ENCODE measurements around the gene TMC8. TPM values are rescaled to one million over a fixed set of nuclear protein-coding genes. Genes with fewer than 3 reads are reported as not detected.

TMC8 gene
- total and polyA plus RNA-seq, 2 experiments from 2014 or later, result 1.2 to 1.3 TPM

DNA sequence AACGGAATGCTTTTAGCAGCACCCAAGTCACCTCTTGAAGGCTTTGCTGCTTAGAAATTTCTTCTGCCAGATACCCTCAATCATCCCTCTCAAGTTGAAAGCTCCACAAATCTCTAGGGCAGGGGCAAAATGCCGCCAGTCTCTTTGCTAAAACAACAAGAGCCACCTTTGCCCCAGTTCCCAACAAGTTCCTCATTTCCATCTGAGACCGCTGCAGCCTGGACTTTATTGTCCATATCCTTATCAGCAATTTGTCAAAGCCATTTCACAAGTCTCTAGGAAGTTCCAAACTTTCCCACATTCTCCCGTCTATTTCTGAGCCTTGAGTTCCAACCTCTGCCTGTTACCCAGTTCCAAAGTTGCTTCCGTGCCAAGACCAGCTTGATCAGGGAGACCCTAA lies 29.5 kb upstream of the TMC8 start:
- DNase-seq (ENCODE audit: low spot score), result no peak
- H3K4me1 Mint-ChIP-seq, result peaks cover 3% of the 10 kb centered on the region; the same call in 2 of the 3 replicates
- H3K9me2 ChIP-seq (ENCODE audit: insufficient read depth), result no peaks in the 10 kb centered on the region
- peaks cover 31% of the 10 kb centered on the region for H3K9me3 Mint-ChIP-seq
- no peak overlapping the region for H2AFZ ChIP-seq
- H3K4me1 ChIP-seq (ENCODE audit: insufficient read depth), result peaks cover 11% of the 10 kb centered on the region
- H3K27me3 Mint-ChIP-seq (ENCODE audit: insufficient read depth, low read depth, poor library complexity), result peaks cover 10% of the 10 kb centered on the region
- H3K4me3 Mint-ChIP-seq, result no peak overlapping the region
- H3K27ac Mint-ChIP-seq, result no peak overlapping the region
- no peak overlapping the region for H3K4me3 ChIP-seq
- no peak overlapping the region for H3K4me2 ChIP-seq
- no peak overlapping the region for H3K27ac ChIP-seq (ENCODE audit: low read depth)
- H3K36me3 ChIP-seq (ENCODE audit: insufficient read depth), result peaks cover 42% of the 10 kb centered on the region
- TF ChIP-seq POLR2AphosphoS5 (IDR thresholded peaks at IDR 0.05; ENCODE audit: low read depth) (no peak), NANOG (IDR thresholded peaks at IDR 0.05; ENCODE audit: borderline replicate concordance) (no peak), ETS1 (IDR thresholded peaks at IDR 0.05) (no peak), ZNF331 (CRISPR knock-in tag; IDR thresholded peaks at IDR 0.05; ENCODE audit: low read depth) (no peak), STAT1 (IDR thresholded peaks at IDR 0.05; ENCODE audit: unreplicated experiment) (no peak), EZH2 (IDR thresholded peaks at IDR 0.05; ENCODE audit: low read depth, unreplicated experiment) (no peak), EZH2phosphoT487 (IDR thresholded peaks at IDR 0.05; ENCODE audit: unreplicated experiment) (no peak), CREB1 (CRISPR knock-in tag; IDR thresholded peaks at IDR 0.05; ENCODE audit: low read depth) (no peak), ZNF114 (CRISPR knock-in tag; IDR thresholded peaks at IDR 0.05) (no peak)
- TF ChIP-seq, protein P1, sequence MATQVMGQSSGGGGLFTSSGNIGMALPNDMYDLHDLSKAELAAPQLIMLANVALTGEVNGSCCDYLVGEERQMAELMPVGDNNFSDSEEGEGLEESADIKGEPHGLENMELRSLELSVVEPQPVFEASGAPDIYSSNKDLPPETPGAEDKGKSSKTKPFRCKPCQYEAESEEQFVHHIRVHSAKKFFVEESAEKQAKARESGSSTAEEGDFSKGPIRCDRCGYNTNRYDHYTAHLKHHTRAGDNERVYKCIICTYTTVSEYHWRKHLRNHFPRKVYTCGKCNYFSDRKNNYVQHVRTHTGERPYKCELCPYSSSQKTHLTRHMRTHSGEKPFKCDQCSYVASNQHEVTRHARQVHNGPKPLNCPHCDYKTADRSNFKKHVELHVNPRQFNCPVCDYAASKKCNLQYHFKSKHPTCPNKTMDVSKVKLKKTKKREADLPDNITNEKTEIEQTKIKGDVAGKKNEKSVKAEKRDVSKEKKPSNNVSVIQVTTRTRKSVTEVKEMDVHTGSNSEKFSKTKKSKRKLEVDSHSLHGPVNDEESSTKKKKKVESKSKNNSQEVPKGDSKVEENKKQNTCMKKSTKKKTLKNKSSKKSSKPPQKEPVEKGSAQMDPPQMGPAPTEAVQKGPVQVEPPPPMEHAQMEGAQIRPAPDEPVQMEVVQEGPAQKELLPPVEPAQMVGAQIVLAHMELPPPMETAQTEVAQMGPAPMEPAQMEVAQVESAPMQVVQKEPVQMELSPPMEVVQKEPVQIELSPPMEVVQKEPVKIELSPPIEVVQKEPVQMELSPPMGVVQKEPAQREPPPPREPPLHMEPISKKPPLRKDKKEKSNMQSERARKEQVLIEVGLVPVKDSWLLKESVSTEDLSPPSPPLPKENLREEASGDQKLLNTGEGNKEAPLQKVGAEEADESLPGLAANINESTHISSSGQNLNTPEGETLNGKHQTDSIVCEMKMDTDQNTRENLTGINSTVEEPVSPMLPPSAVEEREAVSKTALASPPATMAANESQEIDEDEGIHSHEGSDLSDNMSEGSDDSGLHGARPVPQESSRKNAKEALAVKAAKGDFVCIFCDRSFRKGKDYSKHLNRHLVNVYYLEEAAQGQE (IDR thresholded peaks at IDR 0.05; ENCODE audit: unreplicated experiment), result no peak
- no peak for ATAC-seq
- H3K36me3 Mint-ChIP-seq (ENCODE audit: low read depth), result peaks cover 81% of the 10 kb centered on the region
- H4K20me1 ChIP-seq (replicated peaks; ENCODE audit: insufficient read depth), result no peaks in the 10 kb centered on the region; the same call in 1 of the 2 replicates
- H3K27me3 ChIP-seq (ENCODE audit: insufficient read depth), result no peaks in the 10 kb centered on the region
- no peaks in the 10 kb centered on the region for H3F3A ChIP-seq (replicated peaks; ENCODE audit: low read depth)
- H3K79me2 ChIP-seq (replicated peaks; ENCODE audit: insufficient read depth), result no peaks in the 10 kb centered on the region

DNA sequence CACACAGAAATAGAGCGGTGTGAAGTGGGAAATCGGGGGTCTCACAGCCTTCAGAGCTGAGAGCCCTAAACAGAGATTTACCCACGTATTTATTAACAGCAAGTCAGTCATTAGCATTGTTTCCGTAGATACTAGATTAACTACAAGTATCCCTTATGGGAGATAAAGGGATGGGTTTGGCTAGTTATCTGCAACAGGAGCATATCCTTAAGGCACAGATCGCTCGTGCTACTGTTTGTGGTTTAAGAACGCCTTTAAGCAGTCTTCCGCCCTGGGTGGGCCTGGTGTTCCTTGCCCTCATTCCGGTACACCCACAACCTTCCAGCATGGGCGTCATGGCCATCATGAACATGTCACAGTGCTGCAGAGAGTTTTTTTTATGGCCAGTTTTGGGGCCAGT lies 29.0 kb upstream of the TMC8 start:
- peaks cover 10% of the 10 kb centered on the region for H3K27me3 Mint-ChIP-seq (ENCODE audit: insufficient read depth, low read depth, poor library complexity)
- Histone ChIP-seq H4K20me1 (replicated peaks; ENCODE audit: insufficient read depth) (no peaks in the 10 kb centered on the region; the same call in 1 of the 2 replicates), H3K9me2 (ENCODE audit: insufficient read depth) (no peaks in the 10 kb centered on the region), H3K4me1 (ENCODE audit: insufficient read depth) (peaks cover 11% of the 10 kb centered on the region), H3K4me2 (no peak overlapping the region), H3K36me3 (ENCODE audit: insufficient read depth) (peaks cover 42% of the 10 kb centered on the region), H3F3A (replicated peaks; ENCODE audit: low read depth) (no peaks in the 10 kb centered on the region), H3K27me3 (ENCODE audit: insufficient read depth) (no peaks in the 10 kb centered on the region), H3K79me2 (replicated peaks; ENCODE audit: insufficient read depth) (no peaks in the 10 kb centered on the region), H2AFZ (no peak overlapping the region), H3K27ac (ENCODE audit: low read depth) (no peak overlapping the region), H3K4me3 (no peak overlapping the region)
- ATAC-seq (no peak), DNase-seq (ENCODE audit: low spot score) (no peak)
- peaks cover 31% of the 10 kb centered on the region for H3K9me3 Mint-ChIP-seq
- peaks cover 3% of the 10 kb centered on the region; the same call in 2 of the 3 replicates for H3K4me1 Mint-ChIP-seq
- no peak overlapping the region for H3K27ac Mint-ChIP-seq
- H3K4me3 Mint-ChIP-seq, result no peak overlapping the region
- peaks cover 80% of the 10 kb centered on the region for H3K36me3 Mint-ChIP-seq (ENCODE audit: low read depth)
- TF ChIP-seq, protein P2, sequence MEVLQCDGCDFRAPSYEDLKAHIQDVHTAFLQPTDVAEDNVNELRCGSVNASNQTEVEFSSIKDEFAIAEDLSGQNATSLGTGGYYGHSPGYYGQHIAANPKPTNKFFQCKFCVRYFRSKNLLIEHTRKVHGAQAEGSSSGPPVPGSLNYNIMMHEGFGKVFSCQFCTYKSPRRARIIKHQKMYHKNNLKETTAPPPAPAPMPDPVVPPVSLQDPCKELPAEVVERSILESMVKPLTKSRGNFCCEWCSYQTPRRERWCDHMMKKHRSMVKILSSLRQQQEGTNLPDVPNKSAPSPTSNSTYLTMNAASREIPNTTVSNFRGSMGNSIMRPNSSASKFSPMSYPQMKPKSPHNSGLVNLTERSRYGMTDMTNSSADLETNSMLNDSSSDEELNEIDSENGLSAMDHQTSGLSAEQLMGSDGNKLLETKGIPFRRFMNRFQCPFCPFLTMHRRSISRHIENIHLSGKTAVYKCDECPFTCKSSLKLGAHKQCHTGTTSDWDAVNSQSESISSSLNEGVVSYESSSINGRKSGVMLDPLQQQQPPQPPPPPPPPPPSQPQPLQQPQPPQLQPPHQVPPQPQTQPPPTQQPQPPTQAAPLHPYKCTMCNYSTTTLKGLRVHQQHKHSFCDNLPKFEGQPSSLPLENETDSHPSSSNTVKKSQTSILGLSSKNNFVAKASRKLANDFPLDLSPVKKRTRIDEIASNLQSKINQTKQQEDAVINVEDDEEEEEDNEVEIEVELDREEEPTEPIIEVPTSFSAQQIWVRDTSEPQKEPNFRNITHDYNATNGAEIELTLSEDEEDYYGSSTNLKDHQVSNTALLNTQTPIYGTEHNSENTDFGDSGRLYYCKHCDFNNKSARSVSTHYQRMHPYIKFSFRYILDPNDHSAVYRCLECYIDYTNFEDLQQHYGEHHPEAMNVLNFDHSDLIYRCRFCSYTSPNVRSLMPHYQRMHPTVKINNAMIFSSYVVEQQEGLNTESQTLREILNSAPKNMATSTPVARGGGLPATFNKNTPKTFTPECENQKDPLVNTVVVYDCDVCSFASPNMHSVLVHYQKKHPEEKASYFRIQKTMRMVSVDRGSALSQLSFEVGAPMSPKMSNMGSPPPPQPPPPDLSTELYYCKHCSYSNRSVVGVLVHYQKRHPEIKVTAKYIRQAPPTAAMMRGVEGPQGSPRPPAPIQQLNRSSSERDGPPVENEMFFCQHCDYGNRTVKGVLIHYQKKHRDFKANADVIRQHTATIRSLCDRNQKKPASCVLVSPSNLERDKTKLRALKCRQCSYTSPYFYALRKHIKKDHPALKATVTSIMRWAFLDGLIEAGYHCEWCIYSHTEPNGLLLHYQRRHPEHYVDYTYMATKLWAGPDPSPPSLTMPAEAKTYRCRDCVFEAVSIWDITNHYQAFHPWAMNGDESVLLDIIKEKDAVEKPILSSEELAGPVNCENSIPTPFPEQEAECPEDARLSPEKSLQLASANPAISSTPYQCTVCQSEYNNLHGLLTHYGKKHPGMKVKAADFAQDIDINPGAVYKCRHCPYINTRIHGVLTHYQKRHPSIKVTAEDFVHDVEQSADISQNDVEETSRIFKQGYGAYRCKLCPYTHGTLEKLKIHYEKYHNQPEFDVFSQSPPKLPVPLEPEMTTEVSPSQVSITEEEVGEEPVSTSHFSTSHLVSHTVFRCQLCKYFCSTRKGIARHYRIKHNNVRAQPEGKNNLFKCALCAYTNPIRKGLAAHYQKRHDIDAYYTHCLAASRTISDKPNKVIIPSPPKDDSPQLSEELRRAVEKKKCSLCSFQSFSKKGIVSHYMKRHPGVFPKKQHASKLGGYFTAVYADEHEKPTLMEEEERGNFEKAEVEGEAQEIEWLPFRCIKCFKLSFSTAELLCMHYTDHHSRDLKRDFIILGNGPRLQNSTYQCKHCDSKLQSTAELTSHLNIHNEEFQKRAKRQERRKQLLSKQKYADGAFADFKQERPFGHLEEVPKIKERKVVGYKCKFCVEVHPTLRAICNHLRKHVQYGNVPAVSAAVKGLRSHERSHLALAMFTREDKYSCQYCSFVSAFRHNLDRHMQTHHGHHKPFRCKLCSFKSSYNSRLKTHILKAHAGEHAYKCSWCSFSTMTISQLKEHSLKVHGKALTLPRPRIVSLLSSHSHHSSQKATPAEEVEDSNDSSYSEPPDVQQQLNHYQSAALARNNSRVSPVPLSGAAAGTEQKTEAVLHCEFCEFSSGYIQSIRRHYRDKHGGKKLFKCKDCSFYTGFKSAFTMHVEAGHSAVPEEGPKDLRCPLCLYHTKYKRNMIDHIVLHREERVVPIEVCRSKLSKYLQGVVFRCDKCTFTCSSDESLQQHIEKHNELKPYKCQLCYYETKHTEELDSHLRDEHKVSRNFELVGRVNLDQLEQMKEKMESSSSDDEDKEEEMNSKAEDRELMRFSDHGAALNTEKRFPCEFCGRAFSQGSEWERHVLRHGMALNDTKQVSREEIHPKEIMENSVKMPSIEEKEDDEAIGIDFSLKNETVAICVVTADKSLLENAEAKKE (CRISPR knock-in tag; IDR thresholded peaks at IDR 0.05), result no peak
- no peak for TF ChIP-seq STAT1 (IDR thresholded peaks at IDR 0.05; ENCODE audit: unreplicated experiment)

Measured in GM23338 (cell line).